ENCODE measurements around the gene SNURF. TPM values are rescaled to one million over a fixed set of nuclear protein-coding genes. Genes with fewer than 3 reads are reported as not detected.
"Not testable (repeated sequence)": the region's sequence is repeated elsewhere in the genome, so short reads cannot be mapped to it uniquely, and the experiment has no call there.

Gene SNURF
- total RNA-seq, 1 donor from 2014 or later = 1.4 TPM

GRCh38 chr15:24962880-24963279 lies 8.1 kb downstream of the SNURF start:
- no peak for DNase-seq (ENCODE audit: low read depth)
- Histone ChIP-seq H3K27me3 (ENCODE audit: control insufficient read depth, insufficient read depth, low read length) (no peaks in the 10 kb centered on the region), H3K4me3 (ENCODE audit: low read depth, low read length) (no peak overlapping the region), H3K36me3 (ENCODE audit: control insufficient read depth, insufficient read depth, low read length) (no peaks in the 10 kb centered on the region)
- no peak for TF ChIP-seq CTCF (IDR thresholded peaks at IDR 0.05; ENCODE audit: insufficient read depth, low read length, poor library complexity, severe bottlenecking)

- DNase-seq (ENCODE audit: low read depth) = no peak
- no peaks in the 10 kb centered on the region for H3K27me3 ChIP-seq (ENCODE audit: control insufficient read depth, insufficient read depth, low read length)
- no peak for TF ChIP-seq CTCF (IDR thresholded peaks at IDR 0.05; ENCODE audit: insufficient read depth, low read length, poor library complexity, severe bottlenecking)
- H3K4me3 ChIP-seq (ENCODE audit: low read depth, low read length) = no peak overlapping the region
- H3K36me3 ChIP-seq (ENCODE audit: control insufficient read depth, insufficient read depth, low read length) = peaks cover 1% of the 10 kb centered on the region
Measured at GRCh38 chr15:24966364-24967103, 11.7 kb downstream of the SNURF start.

GRCh38 chr15:24971052-24971451 lies 16.3 kb downstream of the SNURF start:
- H3K36me3 ChIP-seq (ENCODE audit: control insufficient read depth, insufficient read depth, low read length) = peaks cover 1% of the 10 kb centered on the region
- no peak overlapping the region for H3K4me3 ChIP-seq (ENCODE audit: low read depth, low read length)
- DNase-seq (ENCODE audit: low read depth) = no peak
- no peaks in the 10 kb centered on the region for H3K27me3 ChIP-seq (ENCODE audit: control insufficient read depth, insufficient read depth, low read length)
- TF ChIP-seq CTCF (IDR thresholded peaks at IDR 0.05; ENCODE audit: insufficient read depth, low read length, poor library complexity, severe bottlenecking) = no peak

- H3K27me3 ChIP-seq (ENCODE audit: control insufficient read depth, insufficient read depth, low read length) = no peaks in the 10 kb centered on the region
- H3K4me3 ChIP-seq (ENCODE audit: low read depth, low read length) = no peak overlapping the region
- H3K36me3 ChIP-seq (ENCODE audit: control insufficient read depth, insufficient read depth, low read length) = peaks cover 1% of the 10 kb centered on the region
- DNase-seq (ENCODE audit: low read depth) = no peak
- no peak for TF ChIP-seq CTCF (IDR thresholded peaks at IDR 0.05; ENCODE audit: insufficient read depth, low read length, poor library complexity, severe bottlenecking)
Measured at GRCh38 chr15:24971772-24972171, 17.0 kb downstream of the SNURF start.

GRCh38 chr15:24972707-24973106 lies 17.9 kb downstream of the SNURF start:
- H3K36me3 ChIP-seq (ENCODE audit: control insufficient read depth, insufficient read depth, low read length); H3K27me3 ChIP-seq (ENCODE audit: control insufficient read depth, insufficient read depth, low read length); H3K4me3 ChIP-seq (ENCODE audit: low read depth, low read length); DNase-seq (ENCODE audit: low read depth): not testable (repeated sequence)

GRCh38 chr15:24976932-24977331 lies 22.1 kb downstream of the SNURF start:
- no peak for DNase-seq (ENCODE audit: low read depth)
- TF ChIP-seq CTCF (IDR thresholded peaks at IDR 0.05; ENCODE audit: insufficient read depth, low read length, poor library complexity, severe bottlenecking) = no peak
- Histone ChIP-seq H3K27me3 (ENCODE audit: control insufficient read depth, insufficient read depth, low read length) (no peaks in the 10 kb centered on the region), H3K4me3 (ENCODE audit: low read depth, low read length) (no peak overlapping the region), H3K36me3 (ENCODE audit: control insufficient read depth, insufficient read depth, low read length) (no peaks in the 10 kb centered on the region)

All from kidney epithelial cell (primary cell).